Measurements from ENCODE around the gene SPHK2.

The SPHK2 gene

GRCh38 chr19:48637948-48638830 is 18.9 kb downstream of the SPHK2 start:
- Histone ChIP-seq H3K4me3 (ENCODE audit: low read depth, low read length) (peak overlapping the region; percentile 81), H2AFZ (ENCODE audit: low read length, unreplicated experiment) (peak overlapping the region; percentile 84), H3K4me1 (ENCODE audit: control insufficient read depth, insufficient read depth, low read length, unreplicated experiment) (peaks cover 18% of the 10 kb centered on the region), H3K27ac (ENCODE audit: low read depth, low read length) (peak overlapping the region; percentile 73), H3K27me3 (ENCODE audit: insufficient read depth, low read length) (no peaks in the 10 kb centered on the region; the same call in 1 of the 2 replicates), H3K79me2 (ENCODE audit: control insufficient read depth, insufficient read depth, low read length, unreplicated experiment) (no peaks in the 10 kb centered on the region), H3K36me3 (ENCODE audit: insufficient read depth, low read length) (no peaks in the 10 kb centered on the region)

DNA sequence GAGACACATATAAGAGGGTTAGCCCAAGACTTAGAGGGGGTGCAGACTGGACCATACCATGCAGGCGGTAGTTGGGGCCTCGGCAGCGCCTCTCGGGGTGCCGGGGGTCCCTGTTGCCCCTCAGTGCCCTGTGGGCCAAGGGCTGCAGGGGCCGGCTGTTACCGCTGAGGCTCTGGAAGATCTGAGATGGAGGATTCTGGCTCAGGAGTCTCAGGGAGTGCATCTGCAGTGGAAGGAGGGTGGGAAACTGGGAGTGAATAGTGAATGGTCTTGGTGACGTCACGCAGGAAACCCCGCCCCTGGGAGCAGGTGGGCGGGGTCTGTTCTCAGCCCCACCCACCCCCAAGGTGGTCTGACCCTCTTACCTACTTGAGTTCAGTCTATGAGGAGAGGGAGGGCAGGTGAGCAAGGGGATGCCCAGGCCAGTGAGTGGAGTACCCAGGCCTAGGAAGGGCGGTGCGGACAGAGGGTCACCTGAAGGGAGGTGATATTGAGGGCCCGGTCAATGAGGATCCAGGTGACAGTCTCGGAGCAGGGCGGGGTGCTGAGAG is 19.6 kb downstream of the SPHK2 start:
- H3K4me3 ChIP-seq (ENCODE audit: low read depth, low read length), result peak overlapping the region; percentile 66

GRCh38 chr19:48639483-48640375 is 20.4 kb downstream of the SPHK2 start:
- no peaks in the 10 kb centered on the region for H3K79me2 ChIP-seq (ENCODE audit: control insufficient read depth, insufficient read depth, low read length, unreplicated experiment)
- H3K27me3 ChIP-seq (ENCODE audit: insufficient read depth, low read length), result no peaks in the 10 kb centered on the region; the same call in 1 of the 2 replicates
- no peak overlapping the region for H3K4me3 ChIP-seq (ENCODE audit: low read depth, low read length)
- no peaks in the 10 kb centered on the region for H3K36me3 ChIP-seq (ENCODE audit: insufficient read depth, low read length)
- peaks cover 4% of the 10 kb centered on the region for H3K4me1 ChIP-seq (ENCODE audit: control insufficient read depth, insufficient read depth, low read length, unreplicated experiment)
- no peak overlapping the region for H3K27ac ChIP-seq (ENCODE audit: low read depth, low read length)
- H2AFZ ChIP-seq (ENCODE audit: low read length, unreplicated experiment), result no peak overlapping the region

More for the DNA sequence above, 19.6 kb downstream of the SPHK2 start:
- Histone ChIP-seq H3K4me1 (ENCODE audit: control insufficient read depth, insufficient read depth, low read length, unreplicated experiment) (peaks cover 11% of the 10 kb centered on the region), H3K27ac (ENCODE audit: low read depth, low read length) (no peak overlapping the region), H3K27me3 (ENCODE audit: insufficient read depth, low read length) (no peaks in the 10 kb centered on the region; the same call in 1 of the 2 replicates), H3K79me2 (ENCODE audit: control insufficient read depth, insufficient read depth, low read length, unreplicated experiment) (no peaks in the 10 kb centered on the region), H3K36me3 (ENCODE audit: insufficient read depth, low read length) (no peaks in the 10 kb centered on the region), H2AFZ (ENCODE audit: low read length, unreplicated experiment) (no peak overlapping the region)

DNA sequence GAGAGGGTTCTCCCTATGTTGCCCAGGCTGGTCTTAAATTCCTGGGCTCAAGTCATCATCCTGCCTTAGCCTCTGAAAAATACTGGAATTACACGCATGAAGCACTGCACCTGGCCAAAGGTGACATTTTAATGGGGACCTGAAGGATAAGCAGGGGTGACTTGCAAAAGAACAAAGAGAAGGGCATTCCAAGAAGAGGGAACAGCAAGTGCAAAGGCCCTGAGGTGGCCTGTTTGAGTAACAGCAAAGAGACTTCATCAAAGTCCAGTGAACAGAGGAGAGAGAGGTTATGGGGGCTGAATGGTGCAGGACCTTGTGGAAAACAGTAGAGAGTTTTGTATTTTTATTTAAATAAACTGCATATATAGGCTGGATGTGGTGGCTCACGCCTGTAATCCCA is 22.5 kb downstream of the SPHK2 start:
- Histone ChIP-seq H3K79me2 (ENCODE audit: control insufficient read depth, insufficient read depth, low read length, unreplicated experiment) (no peaks in the 10 kb centered on the region), H3K4me1 (ENCODE audit: control insufficient read depth, insufficient read depth, low read length, unreplicated experiment) (peaks cover 4% of the 10 kb centered on the region)

GRCh38 chr19:48642862-48643261 is 23.6 kb downstream of the SPHK2 start:
- Histone ChIP-seq H3K4me1 (ENCODE audit: control insufficient read depth, insufficient read depth, low read length, unreplicated experiment) (peaks cover 6% of the 10 kb centered on the region), H3K79me2 (ENCODE audit: control insufficient read depth, insufficient read depth, low read length, unreplicated experiment) (no peaks in the 10 kb centered on the region), H3K36me3 (ENCODE audit: insufficient read depth, low read length) (no peaks in the 10 kb centered on the region), H3K27me3 (ENCODE audit: insufficient read depth, low read length) (no peaks in the 10 kb centered on the region; the same call in 1 of the 2 replicates), H2AFZ (ENCODE audit: low read length, unreplicated experiment) (no peak overlapping the region), H3K4me3 (ENCODE audit: low read depth, low read length) (no peak overlapping the region), H3K27ac (ENCODE audit: low read depth, low read length) (no peak overlapping the region)

More for the DNA sequence above, 22.5 kb downstream of the SPHK2 start:
- Histone ChIP-seq H3K36me3 (ENCODE audit: insufficient read depth, low read length) (no peaks in the 10 kb centered on the region), H2AFZ (ENCODE audit: low read length, unreplicated experiment) (no peak overlapping the region), H3K4me3 (ENCODE audit: low read depth, low read length) (no peak overlapping the region), H3K27ac (ENCODE audit: low read depth, low read length) (no peak overlapping the region), H3K27me3 (ENCODE audit: insufficient read depth, low read length) (no peaks in the 10 kb centered on the region; the same call in 1 of the 2 replicates)

- H3K79me2 ChIP-seq (ENCODE audit: control insufficient read depth, insufficient read depth, low read length, unreplicated experiment), result no peaks in the 10 kb centered on the region
- peaks cover 6% of the 10 kb centered on the region for H3K4me1 ChIP-seq (ENCODE audit: control insufficient read depth, insufficient read depth, low read length, unreplicated experiment)
- no peaks in the 10 kb centered on the region for H3K36me3 ChIP-seq (ENCODE audit: insufficient read depth, low read length)
- no peak overlapping the region for H3K27ac ChIP-seq (ENCODE audit: low read depth, low read length)
- H3K27me3 ChIP-seq (ENCODE audit: insufficient read depth, low read length), result no peaks in the 10 kb centered on the region; the same call in 1 of the 2 replicates
- no peak overlapping the region for H3K4me3 ChIP-seq (ENCODE audit: low read depth, low read length)
- no peak overlapping the region for H2AFZ ChIP-seq (ENCODE audit: low read length, unreplicated experiment)
Observed at GRCh38 chr19:48644355-48644754, 25.0 kb downstream of the SPHK2 start.

DNA sequence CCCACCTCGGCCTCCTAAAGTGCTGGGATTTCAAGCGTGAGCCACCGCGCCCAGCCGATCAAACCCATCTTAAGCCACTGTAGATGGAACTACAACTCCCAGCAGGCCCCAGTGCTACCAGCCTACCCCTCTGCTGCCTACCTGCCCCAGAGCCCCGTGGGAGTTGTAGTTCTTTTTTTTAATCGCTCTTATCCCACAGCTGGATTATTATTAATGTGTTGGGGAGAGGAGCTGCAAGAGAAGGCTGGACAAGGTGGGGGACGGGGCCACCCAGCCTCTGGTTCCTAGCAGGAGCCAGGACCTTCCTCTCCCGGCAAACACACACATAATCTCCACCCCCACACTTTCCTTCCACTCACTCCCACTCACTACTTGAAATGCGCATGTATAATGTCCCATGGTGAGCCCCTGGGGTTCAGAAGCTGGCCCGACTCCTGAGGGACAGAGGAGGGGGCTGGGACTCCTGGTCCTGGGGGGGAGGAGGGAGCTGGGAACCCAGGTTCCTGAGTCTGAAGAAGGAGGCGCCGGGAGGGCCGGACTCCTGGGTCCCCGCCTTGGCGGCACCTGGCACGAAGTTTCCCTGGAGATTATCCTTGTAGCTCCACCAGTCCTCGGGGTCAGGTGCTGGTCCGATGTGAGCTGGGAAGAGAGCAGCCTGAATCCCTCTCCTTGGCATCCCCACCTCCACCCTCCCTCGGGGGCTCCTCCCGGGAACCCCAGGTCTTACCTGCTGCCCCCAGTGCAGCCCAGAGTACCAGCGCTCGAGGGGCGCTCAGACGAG is 25.7 kb downstream of the SPHK2 start:
- no peak overlapping the region for H2AFZ ChIP-seq (ENCODE audit: low read length, unreplicated experiment)
- no peak overlapping the region for H3K27ac ChIP-seq (ENCODE audit: low read depth, low read length)
- no peaks in the 10 kb centered on the region for H3K36me3 ChIP-seq (ENCODE audit: insufficient read depth, low read length)
- H3K27me3 ChIP-seq (ENCODE audit: insufficient read depth, low read length), result no peaks in the 10 kb centered on the region
- H3K79me2 ChIP-seq (ENCODE audit: control insufficient read depth, insufficient read depth, low read length, unreplicated experiment), result no peaks in the 10 kb centered on the region
- peaks cover 6% of the 10 kb centered on the region for H3K4me1 ChIP-seq (ENCODE audit: control insufficient read depth, insufficient read depth, low read length, unreplicated experiment)
- H3K4me3 ChIP-seq (ENCODE audit: low read depth, low read length), result peak overlapping the region; percentile 71

- Histone ChIP-seq H3K4me3 (ENCODE audit: low read depth, low read length) (peak overlapping the region; percentile 71), H3K79me2 (ENCODE audit: control insufficient read depth, insufficient read depth, low read length, unreplicated experiment) (no peaks in the 10 kb centered on the region), H2AFZ (ENCODE audit: low read length, unreplicated experiment) (peak overlapping the region; percentile 59), H3K27me3 (ENCODE audit: insufficient read depth, low read length) (no peaks in the 10 kb centered on the region), H3K4me1 (ENCODE audit: control insufficient read depth, insufficient read depth, low read length, unreplicated experiment) (peaks cover 6% of the 10 kb centered on the region), H3K27ac (ENCODE audit: low read depth, low read length) (no peak overlapping the region), H3K36me3 (ENCODE audit: insufficient read depth, low read length) (no peaks in the 10 kb centered on the region)
Observed at GRCh38 chr19:48645620-48646000, 26.3 kb downstream of the SPHK2 start.

- Histone ChIP-seq H3K27me3 (ENCODE audit: insufficient read depth, low read length) (no peaks in the 10 kb centered on the region), H2AFZ (ENCODE audit: low read length, unreplicated experiment) (peak within 1 kb of the TSS; percentile 59), H3K4me3 (ENCODE audit: low read depth, low read length) (peak within 1 kb of the TSS; percentile 71), H3K4me1 (ENCODE audit: control insufficient read depth, insufficient read depth, low read length, unreplicated experiment) (peaks cover 6% of the 10 kb centered on the region), H3K79me2 (ENCODE audit: control insufficient read depth, insufficient read depth, low read length, unreplicated experiment) (no peaks in the 10 kb centered on the region), H3K36me3 (ENCODE audit: insufficient read depth, low read length) (no peaks in the 10 kb centered on the region), H3K27ac (ENCODE audit: low read depth, low read length) (no peak within 1 kb of the TSS)
Observed at GRCh38 chr19:48646001-48646721, 26.9 kb downstream of the SPHK2 start, which contains the start of gene CA11. Gene CA11, minus strand, starts transcription at chr19:48646187. Its CDS starts 555 bp downstream, at chr19:48645632.

All from ACC112 (cell line).